ENCODE measurements around the gene UBE2O.

UBE2O gene

GRCh38 chr17:76379275-76379641, 73.7 kb downstream of the UBE2O start:
- Histone ChIP-seq H3K9ac (ENCODE audit: low read length) (no peak overlapping the region), H3K79me2 (ENCODE audit: insufficient read depth, low read length) (no peaks in the 10 kb centered on the region), H2AFZ (ENCODE audit: low read length) (no peak overlapping the region), H3K27ac (ENCODE audit: low read depth, low read length, poor library complexity, severe bottlenecking) (no peak overlapping the region), H3K9me3 (ENCODE audit: low read length) (no peaks in the 10 kb centered on the region), H3K4me2 (ENCODE audit: low read length) (no peak overlapping the region), H3F3A (ENCODE audit: insufficient read depth, low read length) (no peaks in the 10 kb centered on the region), H3K4me1 (ENCODE audit: insufficient read depth, low read length, severe bottlenecking) (peaks cover 16% of the 10 kb centered on the region), H3K36me3 (ENCODE audit: insufficient read depth, low read length) (no peaks in the 10 kb centered on the region), H3K4me3 (ENCODE audit: low read depth, low read length, poor library complexity, severe bottlenecking) (no peak overlapping the region), H4K20me1 (ENCODE audit: insufficient read depth, low read length) (no peaks in the 10 kb centered on the region), H3K9me2 (ENCODE audit: low read depth, low read length) (no peaks in the 10 kb centered on the region), H3K27me3 (ENCODE audit: insufficient read depth, low read length) (0 out of 2 replicates have a peak, but pooled peaks cover 3% of the 10 kb centered on the region)
- TF ChIP-seq EZH2 (IDR thresholded peaks at IDR 0.05; ENCODE audit: borderline replicate concordance, low read length) = no peak
- TF ChIP-seq CTCF (IDR thresholded peaks at IDR 0.05; ENCODE audit: low read length) = no peak

DNA sequence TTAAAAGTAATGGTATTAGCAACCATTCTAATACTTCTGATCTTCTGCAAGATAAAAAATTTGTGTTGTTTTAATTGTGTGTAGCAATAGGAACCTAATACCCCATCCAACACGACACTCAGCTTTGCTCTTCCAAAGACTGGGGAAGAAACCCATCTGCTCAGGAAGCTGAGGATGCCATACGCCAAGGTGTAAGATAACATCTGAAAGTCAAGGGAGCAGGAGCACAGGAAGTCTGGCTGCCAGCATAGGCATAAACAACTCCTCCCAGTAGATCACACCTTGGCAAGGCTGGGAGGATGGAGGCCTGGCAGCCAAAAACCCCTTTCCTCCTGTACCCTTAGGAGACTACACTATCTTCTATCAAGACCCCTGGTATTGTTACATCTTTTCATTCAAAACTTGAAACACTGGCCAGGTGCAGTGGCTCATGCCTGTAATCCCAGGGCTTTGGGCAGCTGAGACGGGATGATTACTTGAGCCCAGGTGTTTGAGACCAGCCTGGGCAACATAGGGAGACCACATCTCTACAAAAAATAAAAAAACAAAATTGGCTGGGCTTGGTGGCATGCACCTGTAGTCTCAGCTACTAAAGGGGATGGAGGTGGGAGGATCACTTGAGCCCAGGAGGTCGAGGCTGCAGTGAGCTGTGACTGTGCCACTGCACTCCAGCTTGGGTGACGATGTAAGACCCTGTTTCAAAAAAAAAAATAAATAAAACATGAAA, 74.2 kb downstream of the UBE2O start:
- Histone ChIP-seq H3K79me2 (ENCODE audit: insufficient read depth, low read length) (no peaks in the 10 kb centered on the region), H3K9ac (ENCODE audit: low read length) (no peak overlapping the region), H3K9me2 (ENCODE audit: low read depth, low read length) (no peaks in the 10 kb centered on the region), H3K4me1 (ENCODE audit: insufficient read depth, low read length, severe bottlenecking) (peaks cover 12% of the 10 kb centered on the region), H4K20me1 (ENCODE audit: insufficient read depth, low read length) (no peaks in the 10 kb centered on the region), H3K4me2 (ENCODE audit: low read length) (no peak overlapping the region), H3F3A (ENCODE audit: insufficient read depth, low read length) (no peaks in the 10 kb centered on the region), H3K4me3 (ENCODE audit: low read depth, low read length, poor library complexity, severe bottlenecking) (no peak overlapping the region), H3K9me3 (ENCODE audit: low read length) (no peaks in the 10 kb centered on the region), H3K27ac (ENCODE audit: low read depth, low read length, poor library complexity, severe bottlenecking) (no peak overlapping the region), H2AFZ (ENCODE audit: low read length) (no peak overlapping the region), H3K27me3 (ENCODE audit: insufficient read depth, low read length) (0 out of 2 replicates have a peak, but pooled peaks cover 3% of the 10 kb centered on the region), H3K36me3 (ENCODE audit: insufficient read depth, low read length) (no peaks in the 10 kb centered on the region)
- TF ChIP-seq EZH2 (IDR thresholded peaks at IDR 0.05; ENCODE audit: borderline replicate concordance, low read length) (no peak), CTCF (IDR thresholded peaks at IDR 0.05; ENCODE audit: low read length) (no peak)

- no peaks in the 10 kb centered on the region for H4K20me1 ChIP-seq (ENCODE audit: insufficient read depth, low read length)
- H3K9ac ChIP-seq (ENCODE audit: low read length) = no peak overlapping the region
- no peaks in the 10 kb centered on the region for H3K4me1 ChIP-seq (ENCODE audit: insufficient read depth, low read length, severe bottlenecking)
- no peak overlapping the region for H2AFZ ChIP-seq (ENCODE audit: low read length)
- no peaks in the 10 kb centered on the region for H3K36me3 ChIP-seq (ENCODE audit: insufficient read depth, low read length)
- H3K27me3 ChIP-seq (ENCODE audit: insufficient read depth, low read length) = 0 out of 2 replicates have a peak, but pooled peaks cover under 1% of the 10 kb centered on the region
- H3K4me3 ChIP-seq (ENCODE audit: low read depth, low read length, poor library complexity, severe bottlenecking) = no peak overlapping the region
- no peaks in the 10 kb centered on the region for H3K79me2 ChIP-seq (ENCODE audit: insufficient read depth, low read length)
- no peak for TF ChIP-seq EZH2 (IDR thresholded peaks at IDR 0.05; ENCODE audit: borderline replicate concordance, low read length)
- TF ChIP-seq CTCF (IDR thresholded peaks at IDR 0.05; ENCODE audit: low read length) = no peak
- H3K9me3 ChIP-seq (ENCODE audit: low read length) = no peaks in the 10 kb centered on the region
- no peak overlapping the region for H3K4me2 ChIP-seq (ENCODE audit: low read length)
- H3F3A ChIP-seq (ENCODE audit: insufficient read depth, low read length) = no peaks in the 10 kb centered on the region
- H3K27ac ChIP-seq (ENCODE audit: low read depth, low read length, poor library complexity, severe bottlenecking) = no peak overlapping the region
- H3K9me2 ChIP-seq (ENCODE audit: low read depth, low read length) = no peaks in the 10 kb centered on the region
Measured at GRCh38 chr17:76376318-76377133, 76.4 kb downstream of the UBE2O start.

Measured in OCI-LY1 (cell line).